ENCODE measurements around the gene PPP3CB. TPM values are rescaled to one million over a fixed set of nuclear protein-coding genes. Genes with fewer than 3 reads are reported as not detected.

PPP3CB gene
- total and polyA plus RNA-seq, 2 donors from 2014 or later = 26.8 to 36.1 TPM

GRCh38 chr10:73414230-73414945 lies 81.4 kb downstream of the PPP3CB start:
- peaks cover 0 to 3% (median 0%) of the 10 kb centered on the region in 3 donors for H3K4me1 ChIP-seq (ENCODE audit: control insufficient read depth in 2 of 3, insufficient read depth in 2 of 3, low read depth in 1 of 3, low read length in 3 of 3)
- H3K4me3 ChIP-seq (ENCODE audit: low read length in 3 of 3) = peak overlapping the region; percentile 51 to 99 (median 74)
- DNase-seq = peak in 1 of 5 donors; percentile 11
- intact Hi-C loops (cut with DNase I) = no loop called here
- FAIRE-seq = no peak
- TF ChIP-seq CTCF (IDR thresholded peaks at IDR 0.05; ENCODE audit: borderline replicate concordance, extremely low read depth, insufficient read depth) = no peak
- no peaks in the 10 kb centered on the region for H3K27me3 ChIP-seq (ENCODE audit: control insufficient read depth, insufficient read depth, low read length)
- H3K36me3 ChIP-seq (ENCODE audit: control insufficient read depth in 2 of 3, insufficient read depth in 3 of 3, low read length in 3 of 3) = no peaks in the 10 kb centered on the region
- no peaks in the 10 kb centered on the region for H3K9me3 ChIP-seq (ENCODE audit: control insufficient read depth in 2 of 3, insufficient read depth in 1 of 3, low read length in 3 of 3)
- H3K9ac ChIP-seq (ENCODE audit: low read length in 3 of 3) = peak overlapping the region; percentile 54 to 81 (median 63)
- peak overlapping the region; percentile 63 to 99 for H3K27ac ChIP-seq (ENCODE audit: low read depth in 2 of 2, low read length in 2 of 2)

- no peaks in the 10 kb centered on the region for H3K9me3 ChIP-seq (ENCODE audit: control insufficient read depth in 2 of 3, insufficient read depth in 1 of 3, low read length in 3 of 3)
- TF ChIP-seq CTCF (IDR thresholded peaks at IDR 0.05; ENCODE audit: borderline replicate concordance, extremely low read depth, insufficient read depth) = peak; percentile 26
- no peak for FAIRE-seq
- no peaks in the 10 kb centered on the region for H3K27me3 ChIP-seq (ENCODE audit: control insufficient read depth, insufficient read depth, low read length)
- intact Hi-C loops (cut with DNase I) = no loop called here
- H3K9ac ChIP-seq (ENCODE audit: low read length in 3 of 3) = peak within 1 kb of the TSS; percentile 86 to 99 (median 90)
- peak within 1 kb of the TSS; percentile 99 for H3K27ac ChIP-seq (ENCODE audit: low read depth in 2 of 2, low read length in 2 of 2)
- peaks cover 0 to 3% (median 0%) of the 10 kb centered on the region in 3 donors for H3K4me1 ChIP-seq (ENCODE audit: control insufficient read depth in 2 of 3, insufficient read depth in 2 of 3, low read depth in 1 of 3, low read length in 3 of 3)
- peak; percentile 96 to 98 (median 97) for DNase-seq
- H3K4me3 ChIP-seq (ENCODE audit: low read length in 3 of 3) = peak within 1 kb of the TSS; percentile 91 to 99 (median 98)
- H3K36me3 ChIP-seq (ENCODE audit: control insufficient read depth in 2 of 3, insufficient read depth in 3 of 3, low read length in 3 of 3) = no peaks in the 10 kb centered on the region
Measured at GRCh38 chr10:73413528-73414229, 82.1 kb downstream of the PPP3CB start, which contains the start of gene ANXA7. TSS of gene ANXA7 (minus strand) at chr10:73414058. CDS start at chr10:73400856, 13,202 bp downstream.

- peak overlapping the region; percentile 86 to 99 (median 90) for H3K9ac ChIP-seq (ENCODE audit: low read length in 3 of 3)
- DNase-seq = peak in 1 of 5 donors; percentile 78
- no peaks in the 10 kb centered on the region for H3K27me3 ChIP-seq (ENCODE audit: control insufficient read depth, insufficient read depth, low read length)
- no peaks in the 10 kb centered on the region for H3K9me3 ChIP-seq (ENCODE audit: control insufficient read depth in 2 of 3, insufficient read depth in 1 of 3, low read length in 3 of 3)
- H3K4me1 ChIP-seq (ENCODE audit: control insufficient read depth in 2 of 3, insufficient read depth in 2 of 3, low read depth in 1 of 3, low read length in 3 of 3) = peaks cover 0 to 3% (median 0%) of the 10 kb centered on the region in 3 donors
- H3K36me3 ChIP-seq (ENCODE audit: control insufficient read depth in 2 of 3, insufficient read depth in 3 of 3, low read length in 3 of 3) = no peaks in the 10 kb centered on the region
- H3K27ac ChIP-seq (ENCODE audit: low read depth in 2 of 2, low read length in 2 of 2) = peak overlapping the region; percentile 99
- intact Hi-C loops (cut with DNase I) = no loop called here
- H3K4me3 ChIP-seq (ENCODE audit: low read length in 3 of 3) = peak overlapping the region; percentile 91 to 99 (median 98)
- FAIRE-seq = no peak
- no peak for TF ChIP-seq CTCF (IDR thresholded peaks at IDR 0.05; ENCODE audit: borderline replicate concordance, extremely low read depth, insufficient read depth)
Measured at GRCh38 chr10:73413108-73413527, 82.7 kb downstream of the PPP3CB start.

Measured in kidney (tissue), 14 donors.